Upper lobe of left lung (tissue), 4 donors: Measurements from ENCODE around the gene KCNQ1OT1.

Source experiments
- EP300 ChIP-seq, 4 donors: sonication (generic); formaldehyde crosslinking; IDR thresholded peaks; one replicate each; pipeline ENCODE4 v1.5.1; 2017; ENCODE audit warnings: antibody characterized with exemption in 4 of 4, control low read depth in 2 of 4
- POLR2A ChIP-seq, 4 donors: fragments of 450-650 bp; IDR thresholded peaks; one replicate each; pipeline ENCODE4 v1.5.1; 2016 to 2017; ENCODE audit warnings: antibody characterized with exemption in 4 of 4, mild to moderate bottlenecking in 2 of 4
- POLR2AphosphoS5 ChIP-seq, 2 donors: sonication (generic); formaldehyde crosslinking; IDR thresholded peaks; one replicate each; pipeline ENCODE4 v1.5.1; 2017; ENCODE audit warnings: antibody characterized with exemption in 2 of 2

DNA sequence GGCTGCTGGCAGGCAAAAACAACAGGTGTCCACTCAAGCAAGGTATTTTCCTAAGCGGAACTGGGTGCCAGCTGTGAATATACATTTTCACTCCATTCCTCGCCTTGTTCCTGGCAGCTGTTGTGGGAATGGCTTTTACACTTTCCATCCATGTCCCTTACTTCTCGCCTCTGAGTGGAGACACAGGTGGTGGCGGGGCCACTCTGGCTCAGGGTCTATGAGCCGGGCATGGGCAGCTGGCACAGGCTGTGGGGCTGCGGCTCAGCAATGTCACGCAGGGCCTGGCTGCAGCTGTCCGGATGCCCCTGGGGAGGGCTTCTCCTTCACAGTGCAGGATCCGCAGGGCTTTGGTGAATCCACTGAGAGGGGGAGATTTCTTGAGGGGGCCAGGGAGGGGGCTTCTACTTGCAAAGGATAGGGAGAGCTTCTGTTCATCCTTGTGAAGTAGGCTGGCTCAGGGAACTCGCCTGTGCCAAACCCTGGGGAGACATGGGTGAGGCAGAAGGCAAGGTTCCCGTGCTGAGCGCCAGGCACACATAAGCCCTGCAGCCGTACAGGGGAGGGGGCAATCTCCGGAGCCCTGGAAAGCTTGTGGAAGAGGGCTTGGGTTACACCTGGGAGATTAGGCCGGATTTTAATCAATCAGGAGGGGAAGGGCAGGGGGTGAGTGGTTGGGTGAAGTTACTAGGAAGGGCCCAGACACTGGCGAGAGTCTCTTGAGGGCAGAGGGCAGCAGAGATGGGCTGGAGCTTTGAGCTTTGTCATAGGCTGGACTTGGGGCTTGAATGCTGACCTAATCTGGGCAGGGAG, 45.7 kb downstream of the KCNQ1OT1 start:
- TF ChIP-seq EP300 (IDR thresholded peaks at IDR 0.05), result no peak
- TF ChIP-seq POLR2A (IDR thresholded peaks at IDR 0.05), result no peak
- no peak for TF ChIP-seq POLR2AphosphoS5 (IDR thresholded peaks at IDR 0.05)
